Stimulated activated memory B cell treated with anti-CD40 and anti-IgM and Interleukin-4, amounts not matched to agents 10 μg/mL and 1 μg/mL and 100 μg/mL, for 72 hours (primary cell): Measurements from ENCODE around the gene TRAF3IP1.

Source experiments
- ATAC-seq: fragments of 150-1000 bp; cut with Tn5 transposase; 2 replicates; pipeline ENCODE4 v1.10.0; 2021
- H3K27ac Mint-ChIP-seq: one replicate; pipeline ENCODE4 v1.8.0; 2022; ENCODE audit warnings: mild to moderate bottlenecking, mixed read lengths
- H3K27me3 Mint-ChIP-seq: one replicate; pipeline ENCODE4 v1.8.0; 2022; ENCODE audit warnings: mixed read lengths
- H3K36me3 Mint-ChIP-seq: one replicate; pipeline ENCODE4 v1.8.0; 2022; ENCODE audit warnings: mixed read lengths
- H3K4me1 Mint-ChIP-seq: one replicate; pipeline ENCODE4 v1.8.0; 2022; ENCODE audit warnings: mixed read lengths
- H3K4me3 Mint-ChIP-seq: one replicate; pipeline ENCODE4 v1.8.0; 2022; ENCODE audit warnings: mild to moderate bottlenecking, moderate library complexity, mixed read lengths
- H3K9me3 Mint-ChIP-seq: one replicate; pipeline ENCODE4 v1.8.0; 2022; ENCODE audit warnings: mixed read lengths

Gene TRAF3IP1

DNA sequence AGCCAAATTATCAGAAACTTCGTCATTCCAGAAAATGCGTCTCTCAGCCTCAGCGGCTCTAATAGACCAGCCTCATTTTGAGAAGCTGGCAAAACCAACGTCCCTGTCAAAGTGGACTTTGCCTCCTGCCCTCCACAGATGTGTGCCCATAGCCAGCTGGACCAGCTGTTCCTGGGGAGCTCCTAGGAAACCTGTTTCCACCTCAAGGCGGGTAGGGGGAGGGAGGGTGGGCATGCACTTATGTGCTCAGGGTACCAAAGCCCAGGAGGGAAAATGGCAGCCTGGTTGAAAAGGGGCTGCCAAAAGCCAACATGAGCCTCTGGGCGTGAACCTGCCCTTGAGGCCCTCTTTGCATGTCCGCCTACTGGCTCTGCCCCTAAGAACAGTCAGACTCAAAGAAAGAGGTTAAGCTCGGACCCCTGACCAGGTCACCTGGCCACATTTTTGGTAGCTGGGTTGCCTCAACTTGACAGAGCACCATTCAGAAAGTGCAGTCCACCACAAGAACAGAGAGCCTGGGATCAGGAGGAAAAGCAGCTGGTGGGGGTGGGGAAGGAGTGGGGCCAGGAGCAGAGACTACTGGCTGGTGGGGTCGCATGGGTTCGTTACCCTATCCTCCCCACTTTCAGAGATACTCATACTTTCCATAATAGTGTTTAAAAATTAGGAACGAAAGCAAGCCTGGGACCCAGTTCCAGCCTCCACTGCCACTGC lies 35.4 kb upstream of the TRAF3IP1 start:
- no peaks in the 10 kb centered on the region for H3K9me3 Mint-ChIP-seq
- no peak for ATAC-seq
- no peaks in the 10 kb centered on the region for H3K27me3 Mint-ChIP-seq
- H3K4me1 Mint-ChIP-seq: peaks cover 61% of the 10 kb centered on the region
- no peaks in the 10 kb centered on the region for H3K36me3 Mint-ChIP-seq
- H3K27ac Mint-ChIP-seq: no peak overlapping the region
- no peak overlapping the region for H3K4me3 Mint-ChIP-seq

GRCh38 chr2:238285653-238286082 lies 34.6 kb upstream of the TRAF3IP1 start:
- Mint-ChIP-seq H3K4me1 (peaks cover 68% of the 10 kb centered on the region), H3K27ac (no peak overlapping the region), H3K4me3 (no peak overlapping the region), H3K36me3 (no peaks in the 10 kb centered on the region), H3K27me3 (no peaks in the 10 kb centered on the region), H3K9me3 (no peaks in the 10 kb centered on the region)
- ATAC-seq: no peak

- no peaks in the 10 kb centered on the region for H3K27me3 Mint-ChIP-seq
- peaks cover 68% of the 10 kb centered on the region for H3K4me1 Mint-ChIP-seq
- no peak for ATAC-seq
- H3K27ac Mint-ChIP-seq: no peak overlapping the region
- no peaks in the 10 kb centered on the region for H3K9me3 Mint-ChIP-seq
- no peak overlapping the region for H3K4me3 Mint-ChIP-seq
- H3K36me3 Mint-ChIP-seq: no peaks in the 10 kb centered on the region
These were observed 34.2 kb upstream of the TRAF3IP1 start for GRCh38 chr2:238286095-238286494.

DNA sequence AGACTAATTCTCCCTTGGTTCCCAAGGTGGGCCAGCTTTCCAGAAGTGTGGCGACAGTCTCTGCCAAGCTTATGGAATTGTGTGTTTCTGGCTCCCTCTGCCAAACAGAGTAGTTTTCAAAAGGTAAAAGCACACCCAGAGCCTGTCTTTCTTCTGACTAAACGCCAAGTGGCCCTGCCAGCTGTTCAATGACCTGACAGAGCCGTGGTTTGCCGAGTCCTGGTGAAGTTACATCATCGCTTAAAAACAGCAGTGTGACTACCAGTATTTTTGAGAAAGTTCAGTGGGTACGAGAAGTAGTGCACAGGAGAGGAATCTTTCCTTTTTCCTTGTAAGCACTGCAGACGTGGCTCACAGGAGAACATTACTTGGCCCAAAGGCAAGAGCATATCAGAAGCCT lies 33.8 kb upstream of the TRAF3IP1 start:
- ATAC-seq: no peak
- no peaks in the 10 kb centered on the region for H3K36me3 Mint-ChIP-seq
- no peaks in the 10 kb centered on the region for H3K27me3 Mint-ChIP-seq
- H3K4me3 Mint-ChIP-seq: no peak overlapping the region
- H3K9me3 Mint-ChIP-seq: no peaks in the 10 kb centered on the region
- H3K27ac Mint-ChIP-seq: peak overlapping the region; percentile 99
- peaks cover 68% of the 10 kb centered on the region for H3K4me1 Mint-ChIP-seq

DNA sequence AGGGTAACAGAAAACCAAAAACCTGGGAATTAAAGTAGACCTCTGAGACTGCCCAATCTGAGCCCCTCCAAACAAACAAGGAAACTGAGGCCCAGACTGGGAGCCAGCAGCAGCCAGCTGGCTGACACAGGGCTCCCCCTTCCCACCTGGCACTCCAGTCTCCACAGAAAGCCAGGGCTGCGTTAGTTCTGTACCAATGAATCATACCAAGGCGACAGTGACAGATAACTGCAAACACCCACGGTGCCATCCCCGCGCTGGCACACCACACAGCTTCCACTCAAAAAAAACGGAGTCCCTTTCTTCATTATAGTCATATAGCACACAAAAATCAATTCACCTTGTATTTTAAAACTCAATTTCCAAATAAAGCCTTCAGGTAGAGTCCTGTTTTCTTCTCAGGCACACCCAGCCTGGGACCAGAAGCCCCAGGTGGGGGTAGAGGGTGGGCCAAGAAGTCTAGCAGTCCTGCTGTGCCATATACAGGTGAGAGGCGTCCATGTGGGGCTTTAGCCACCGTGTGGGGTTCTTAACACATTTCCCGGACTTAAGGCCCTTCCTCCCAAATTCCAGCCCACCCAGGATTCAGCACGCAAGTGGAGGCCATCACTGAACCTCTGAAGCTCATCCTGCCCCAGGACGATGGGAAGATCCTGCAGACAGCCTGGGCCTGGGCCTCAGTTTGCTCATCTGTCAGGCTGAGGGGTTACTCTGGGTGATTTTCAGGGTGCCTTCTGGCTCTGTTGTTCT lies 33.2 kb upstream of the TRAF3IP1 start:
- no peaks in the 10 kb centered on the region for H3K9me3 Mint-ChIP-seq
- no peaks in the 10 kb centered on the region for H3K36me3 Mint-ChIP-seq
- ATAC-seq: no peak
- peak overlapping the region; percentile 81 for H3K4me3 Mint-ChIP-seq
- H3K27me3 Mint-ChIP-seq: no peaks in the 10 kb centered on the region
- peaks cover 66% of the 10 kb centered on the region for H3K4me1 Mint-ChIP-seq
- peak overlapping the region; percentile 99 for H3K27ac Mint-ChIP-seq

DNA sequence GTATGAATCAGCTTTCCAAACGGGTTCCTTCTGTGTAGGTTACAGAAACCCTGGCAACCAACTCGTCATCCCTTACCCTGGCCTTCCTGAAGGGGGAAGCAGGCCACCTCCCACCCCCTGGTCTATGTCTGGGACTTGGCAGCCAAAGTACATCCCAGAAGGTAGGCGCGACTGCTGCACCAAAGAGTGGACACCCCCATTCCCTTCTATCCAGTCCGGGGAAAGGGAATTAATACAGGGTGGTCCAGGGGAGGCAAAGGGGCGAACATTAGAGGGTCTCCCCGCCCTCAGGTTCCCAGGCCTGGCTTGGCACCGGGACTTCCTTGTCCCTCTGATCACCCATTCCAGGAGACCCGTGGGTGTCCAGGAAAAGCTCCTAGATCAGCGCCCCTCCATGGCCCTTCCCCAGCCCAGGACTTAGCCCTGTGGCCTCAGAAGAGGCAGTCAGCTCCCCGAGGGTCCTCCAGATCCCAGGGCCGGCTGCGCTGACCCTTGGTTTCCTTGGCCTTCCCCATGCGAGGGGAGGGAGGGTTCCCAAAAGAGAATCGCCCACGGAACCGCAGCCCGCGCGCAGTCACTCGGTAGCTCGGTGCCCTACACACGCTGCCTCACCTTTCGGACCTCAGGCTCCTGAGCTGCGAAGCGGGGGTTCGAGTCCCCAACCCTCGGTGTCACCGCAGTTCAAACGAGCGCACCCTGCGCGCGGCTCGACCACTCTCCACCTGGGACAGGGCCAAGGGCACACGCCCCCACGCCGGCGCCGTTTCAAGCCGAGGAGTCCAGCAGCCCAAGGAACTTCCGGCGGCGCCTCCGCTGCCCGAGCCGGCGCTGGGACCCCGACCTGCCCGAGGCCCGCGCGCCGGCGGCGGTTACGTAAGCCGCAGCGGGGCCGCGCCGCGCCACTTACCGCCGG lies 32.3 kb upstream of the TRAF3IP1 start, which contains the start of gene PER2:
TSS of gene PER2 (minus strand) at position 874 of the 913 bp plus-strand sequence. CDS start 10,674 bp downstream, outside the sequence.
- Mint-ChIP-seq H3K27me3 (no peaks in the 10 kb centered on the region), H3K9me3 (no peaks in the 10 kb centered on the region), H3K27ac (peak within 1 kb of the TSS; percentile 99), H3K4me3 (peak within 1 kb of the TSS; percentile 99), H3K4me1 (peaks cover 57% of the 10 kb centered on the region), H3K36me3 (no peaks in the 10 kb centered on the region)
- ATAC-seq: peak; percentile 52

DNA sequence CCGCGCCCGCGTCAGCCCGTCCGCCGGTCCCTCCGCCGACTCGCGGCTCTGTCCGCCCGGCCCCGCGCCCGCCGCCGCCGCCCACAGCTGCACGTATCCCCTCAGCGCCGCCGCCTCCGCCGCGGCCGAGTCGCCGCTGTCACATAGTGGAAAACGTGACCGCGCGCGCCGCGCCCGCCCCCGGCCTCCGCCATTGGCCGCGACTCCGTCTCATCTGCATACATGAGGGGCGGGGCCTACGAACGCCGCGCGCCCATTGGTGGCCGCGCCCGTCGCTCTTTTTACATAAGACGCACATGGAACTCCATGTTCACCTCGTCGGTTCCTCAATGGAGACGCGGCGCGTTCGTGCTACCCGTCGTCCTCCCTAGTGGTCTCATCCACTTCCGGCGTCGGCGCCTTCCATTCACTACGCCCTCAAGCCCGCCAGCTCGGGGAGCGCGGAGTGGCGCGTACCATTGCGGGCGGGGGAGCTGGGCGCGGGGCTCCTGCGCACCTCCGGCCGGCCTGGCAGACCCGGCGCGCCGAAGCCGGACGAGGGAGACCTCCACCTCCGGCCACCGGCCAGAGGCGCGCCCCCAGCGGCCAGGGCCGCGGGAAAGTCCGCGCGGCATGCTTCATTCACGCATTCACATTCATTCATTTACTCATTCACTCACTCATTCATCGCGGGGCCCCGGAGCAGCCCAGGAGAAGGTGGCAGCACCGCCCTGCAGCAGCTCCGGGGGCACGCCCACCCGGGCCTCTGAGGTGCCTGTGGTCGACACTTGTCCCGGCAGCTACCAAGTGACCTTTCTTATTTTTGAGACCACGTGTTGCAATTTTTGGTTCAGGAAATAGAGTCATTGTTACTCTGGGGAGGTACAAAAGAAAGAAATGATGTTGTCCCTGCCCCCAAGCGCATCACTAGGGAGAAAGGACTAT lies 31.4 kb upstream of the TRAF3IP1 start:
- Mint-ChIP-seq H3K4me1 (peaks cover 48% of the 10 kb centered on the region), H3K9me3 (no peaks in the 10 kb centered on the region), H3K36me3 (no peaks in the 10 kb centered on the region), H3K27me3 (no peaks in the 10 kb centered on the region), H3K4me3 (peak overlapping the region; percentile 99), H3K27ac (peak overlapping the region; percentile 99)
- peak; percentile 95 for ATAC-seq

- ATAC-seq: no peak
- Mint-ChIP-seq H3K36me3 (no peaks in the 10 kb centered on the region), H3K27me3 (no peaks in the 10 kb centered on the region), H3K27ac (peak overlapping the region; percentile 99), H3K9me3 (no peaks in the 10 kb centered on the region), H3K4me3 (peak overlapping the region; percentile 99), H3K4me1 (peaks cover 41% of the 10 kb centered on the region)
These were observed 30.7 kb upstream of the TRAF3IP1 start for GRCh38 chr2:238289574-238289973.

GRCh38 chr2:238290091-238290509 lies 30.2 kb upstream of the TRAF3IP1 start:
- no peak for ATAC-seq
- Mint-ChIP-seq H3K27me3 (peaks cover 4% of the 10 kb centered on the region), H3K4me3 (peak overlapping the region; percentile 99), H3K9me3 (no peaks in the 10 kb centered on the region), H3K36me3 (no peaks in the 10 kb centered on the region), H3K27ac (peak overlapping the region; percentile 99), H3K4me1 (peaks cover 40% of the 10 kb centered on the region)

DNA sequence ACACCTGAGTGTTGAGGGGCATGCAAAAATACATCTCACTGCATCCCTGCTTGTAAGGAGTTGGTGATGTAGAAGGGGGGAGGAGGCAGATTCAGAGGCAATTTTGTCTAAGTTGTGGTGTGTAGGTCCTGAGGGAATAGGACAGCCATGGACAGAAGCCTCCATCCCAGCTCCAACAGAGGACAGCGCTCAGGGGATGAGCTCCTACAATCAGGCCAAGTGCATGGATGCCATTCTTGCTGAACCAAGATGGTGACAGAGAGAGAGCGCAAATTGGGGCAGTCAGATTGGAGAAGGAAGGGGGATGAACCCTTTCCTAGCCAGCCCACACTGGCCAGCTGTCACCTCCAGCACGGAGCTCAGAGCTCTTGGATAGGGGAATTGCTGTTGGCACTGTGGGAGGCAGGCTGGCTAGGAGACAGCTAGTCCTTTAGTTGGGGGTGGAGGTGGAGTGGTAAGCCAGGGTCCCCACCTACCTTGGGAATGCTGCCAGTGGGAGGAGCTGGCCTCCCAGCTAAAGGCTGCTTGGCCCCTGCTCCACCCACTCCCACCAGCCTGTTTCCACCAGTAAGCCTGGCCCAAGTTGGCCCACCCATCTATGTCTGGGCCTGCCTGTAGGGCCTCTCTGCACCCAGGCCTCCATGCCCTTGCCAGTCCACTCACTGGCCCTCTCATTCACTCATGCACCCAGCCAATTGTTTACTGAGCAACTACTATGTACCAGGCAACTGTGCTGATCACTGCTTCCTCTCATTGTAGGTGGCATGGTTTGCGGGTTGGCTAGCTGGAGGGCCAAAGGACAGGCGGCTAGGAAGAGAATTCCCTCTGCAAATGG lies 29.4 kb upstream of the TRAF3IP1 start:
- ATAC-seq: no peak
- H3K36me3 Mint-ChIP-seq: no peaks in the 10 kb centered on the region
- no peaks in the 10 kb centered on the region for H3K9me3 Mint-ChIP-seq
- H3K27me3 Mint-ChIP-seq: peaks cover 10% of the 10 kb centered on the region
- H3K4me1 Mint-ChIP-seq: peaks cover 37% of the 10 kb centered on the region
- peak overlapping the region; percentile 99 for H3K27ac Mint-ChIP-seq
- no peak overlapping the region for H3K4me3 Mint-ChIP-seq

- H3K36me3 Mint-ChIP-seq: no peaks in the 10 kb centered on the region
- H3K4me1 Mint-ChIP-seq: peaks cover 29% of the 10 kb centered on the region
- no peak overlapping the region for H3K4me3 Mint-ChIP-seq
- H3K27me3 Mint-ChIP-seq: peaks cover 11% of the 10 kb centered on the region
- H3K9me3 Mint-ChIP-seq: no peaks in the 10 kb centered on the region
- no peak overlapping the region for H3K27ac Mint-ChIP-seq
- ATAC-seq: no peak
These were observed 28.6 kb upstream of the TRAF3IP1 start for GRCh38 chr2:238291550-238292281.

- H3K27ac Mint-ChIP-seq: no peak overlapping the region
- ATAC-seq: no peak
These were observed 26.3 kb upstream of the TRAF3IP1 start for GRCh38 chr2:238294046-238294392.

More at GRCh38 chr2:238294046-238294392, 26.3 kb upstream of the TRAF3IP1 start:
- Mint-ChIP-seq H3K36me3 (no peaks in the 10 kb centered on the region), H3K4me1 (peaks cover 16% of the 10 kb centered on the region), H3K4me3 (no peak overlapping the region), H3K27me3 (peaks cover 21% of the 10 kb centered on the region), H3K9me3 (no peaks in the 10 kb centered on the region)
